Fibroblast of lung (primary cell): ENCODE data around the gene SNPH.

Experiments
- EZH2 ChIP-seq: IDR thresholded peaks from 2 replicates; pipeline ENCODE4 v1.5.1; 2012; ENCODE audit warnings: low read length, control low read depth, mild to moderate bottlenecking; ENCODE audit errors: missing control alignments
- TF ChIP-seq, protein P1 (sequence below), 2 donors: IDR thresholded peaks in 1 of 2; conservative IDR thresholded peaks in 1 of 2; 1 replicate in 1 of 2; 2 replicates in 1 of 2; pipeline ENCODE4 v1.5.1; 2011 to 2012; ENCODE audit warnings: low read length in 2 of 2, control low read depth in 1 of 2, inconsistent platforms in 1 of 2, low read depth in 1 of 2, mild to moderate bottlenecking in 1 of 2

DNA sequence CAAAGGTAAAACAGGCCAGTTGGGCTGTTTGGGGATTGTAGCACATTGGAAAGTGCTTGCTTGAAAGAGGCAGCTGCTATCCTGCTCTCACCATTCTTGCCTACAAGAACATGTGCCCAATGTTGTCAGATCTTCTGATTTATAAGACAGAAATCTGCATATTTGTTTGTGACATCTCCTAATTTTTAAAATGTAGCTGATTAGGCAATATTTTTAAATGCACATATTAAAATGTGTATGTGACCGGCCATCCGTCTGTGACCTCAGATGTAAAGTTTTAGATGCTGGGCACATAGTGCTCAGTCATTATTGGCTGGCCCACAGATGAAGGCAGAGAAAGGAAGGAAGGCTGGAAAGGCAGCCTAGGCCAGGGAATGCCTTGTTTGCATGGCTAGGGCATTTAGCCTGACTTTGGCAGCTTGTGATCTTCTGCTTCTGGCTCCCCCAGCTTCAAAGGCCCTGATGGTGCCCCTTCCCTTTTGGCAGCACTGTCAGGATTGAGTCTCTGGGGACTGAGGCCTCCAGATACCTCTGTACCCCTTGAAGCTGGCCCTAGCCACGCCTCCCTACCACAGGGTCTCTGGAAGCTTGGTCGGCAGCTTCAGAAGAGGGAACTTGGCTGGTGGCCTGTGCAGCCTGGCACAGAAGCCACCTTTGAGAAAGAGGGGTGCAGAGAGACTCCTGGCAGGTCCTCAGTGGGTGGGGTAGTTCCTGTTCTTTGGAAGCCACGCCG, 6.4 kb downstream of the SNPH start:
- TF ChIP-seq, protein P1, sequence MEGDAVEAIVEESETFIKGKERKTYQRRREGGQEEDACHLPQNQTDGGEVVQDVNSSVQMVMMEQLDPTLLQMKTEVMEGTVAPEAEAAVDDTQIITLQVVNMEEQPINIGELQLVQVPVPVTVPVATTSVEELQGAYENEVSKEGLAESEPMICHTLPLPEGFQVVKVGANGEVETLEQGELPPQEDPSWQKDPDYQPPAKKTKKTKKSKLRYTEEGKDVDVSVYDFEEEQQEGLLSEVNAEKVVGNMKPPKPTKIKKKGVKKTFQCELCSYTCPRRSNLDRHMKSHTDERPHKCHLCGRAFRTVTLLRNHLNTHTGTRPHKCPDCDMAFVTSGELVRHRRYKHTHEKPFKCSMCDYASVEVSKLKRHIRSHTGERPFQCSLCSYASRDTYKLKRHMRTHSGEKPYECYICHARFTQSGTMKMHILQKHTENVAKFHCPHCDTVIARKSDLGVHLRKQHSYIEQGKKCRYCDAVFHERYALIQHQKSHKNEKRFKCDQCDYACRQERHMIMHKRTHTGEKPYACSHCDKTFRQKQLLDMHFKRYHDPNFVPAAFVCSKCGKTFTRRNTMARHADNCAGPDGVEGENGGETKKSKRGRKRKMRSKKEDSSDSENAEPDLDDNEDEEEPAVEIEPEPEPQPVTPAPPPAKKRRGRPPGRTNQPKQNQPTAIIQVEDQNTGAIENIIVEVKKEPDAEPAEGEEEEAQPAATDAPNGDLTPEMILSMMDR (conservative IDR thresholded peaks at IDR 0.05 in 1 of 2, IDR thresholded peaks at IDR 0.05 in 1 of 2; ENCODE audit: low read depth in 1 of 2, low read length in 2 of 2), result no peak
- no peak for TF ChIP-seq EZH2
